HG02970 (cell line): ENCODE results near the gene PIGV.

ENCODE experiments used
- ATAC-seq: cut with Tn5 transposase; IDR thresholded peaks from one replicate; pipeline ENCODE4 v1.9.1; 2021; ENCODE audit warnings: mild to moderate bottlenecking, moderate library complexity, moderate number of reproducible peaks; ENCODE audit not compliant: unreplicated experiment, low FRiP score

Gene PIGV

GRCh38 chr1:26771643-26772321, 16.0 kb upstream of the PIGV start:
- no peak for ATAC-seq

- no peak for ATAC-seq
Observed at GRCh38 chr1:26772687-26773086, 15.1 kb upstream of the PIGV start.

- ATAC-seq = no peak
Observed at GRCh38 chr1:26774462-26774861, 13.3 kb upstream of the PIGV start.

GRCh38 chr1:26775666-26776065, 12.1 kb upstream of the PIGV start:
- ATAC-seq = no peak

GRCh38 chr1:26779098-26779668, 8.6 kb upstream of the PIGV start:
- ATAC-seq = no peak

- ATAC-seq = no peak
Observed at GRCh38 chr1:26780344-26780957, 7.3 kb upstream of the PIGV start.

- ATAC-seq = no peak
Observed at GRCh38 chr1:26781206-26781825, 6.4 kb upstream of the PIGV start.

- ATAC-seq = no peak
Observed at GRCh38 chr1:26782521-26783212, 5.1 kb upstream of the PIGV start.

GRCh38 chr1:26783646-26784022, 4.1 kb upstream of the PIGV start:
- ATAC-seq = no peak

GRCh38 chr1:26784023-26784871, 3.5 kb upstream of the PIGV start:
- no peak for ATAC-seq

GRCh38 chr1:26784886-26785285, 2.9 kb upstream of the PIGV start:
- ATAC-seq = no peak

GRCh38 chr1:26785611-26786436, 1.9 kb upstream of the PIGV start:
- ATAC-seq = no peak

- no peak for ATAC-seq
Observed at GRCh38 chr1:26786437-26787380, 1.0 kb upstream of the PIGV start.

GRCh38 chr1:26787381-26787705, 407 bp upstream of the PIGV start:
- peak; percentile 36 for ATAC-seq

- no peak for ATAC-seq
Observed at GRCh38 chr1:26788515-26788785, 700 bp downstream of the PIGV start.

GRCh38 chr1:26788836-26789611, 1.3 kb downstream of the PIGV start:
- ATAC-seq = no peak

- ATAC-seq = no peak
Observed at GRCh38 chr1:26789612-26789865, 1.8 kb downstream of the PIGV start.

GRCh38 chr1:26789931-26790330, 2.2 kb downstream of the PIGV start:
- no peak for ATAC-seq
